ENCODE data around the gene RAB3C.

The RAB3C gene

DNA sequence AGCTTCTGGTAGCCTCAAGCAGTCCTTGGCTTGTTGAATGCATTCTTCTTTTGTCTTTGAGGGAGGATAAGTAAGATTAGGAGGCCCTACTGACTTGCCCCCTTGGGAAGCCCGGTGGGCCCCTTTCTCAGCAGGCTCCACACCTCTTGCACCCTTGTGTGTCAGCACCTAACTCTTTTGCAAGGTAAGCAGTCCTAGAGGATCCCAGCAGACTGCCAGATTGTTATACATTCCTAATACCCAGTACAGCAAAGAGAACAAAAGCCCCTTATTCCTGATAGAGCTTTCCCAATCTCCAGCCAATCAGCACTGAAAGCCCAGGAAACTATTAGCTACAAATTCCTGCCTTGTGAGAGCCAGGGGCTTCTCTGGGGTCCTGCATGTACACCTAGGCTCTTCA, 152.8 kb downstream of the RAB3C start:
- DNase-seq (ENCODE audit: low read depth), result no peak

DNA sequence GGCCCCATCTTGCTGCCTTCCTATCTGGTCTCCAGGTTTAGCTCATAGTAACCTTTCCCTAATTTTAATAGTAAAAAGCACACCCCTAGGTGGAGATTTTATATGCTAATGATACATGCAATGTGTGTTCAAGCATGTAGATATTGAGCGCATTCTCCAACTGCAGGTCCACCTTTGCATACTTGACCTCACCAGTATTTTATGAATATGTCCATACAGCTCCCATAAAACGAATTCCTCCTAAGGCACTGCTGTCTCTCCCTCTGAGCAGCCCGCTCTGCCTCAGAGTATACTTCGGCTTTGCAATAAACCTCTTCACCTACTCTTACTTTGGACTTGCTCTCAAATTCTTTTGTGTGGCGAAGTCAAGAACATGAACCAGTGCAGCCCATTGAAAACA, 153.3 kb downstream of the RAB3C start:
- no peak for DNase-seq (ENCODE audit: low read depth)

DNA sequence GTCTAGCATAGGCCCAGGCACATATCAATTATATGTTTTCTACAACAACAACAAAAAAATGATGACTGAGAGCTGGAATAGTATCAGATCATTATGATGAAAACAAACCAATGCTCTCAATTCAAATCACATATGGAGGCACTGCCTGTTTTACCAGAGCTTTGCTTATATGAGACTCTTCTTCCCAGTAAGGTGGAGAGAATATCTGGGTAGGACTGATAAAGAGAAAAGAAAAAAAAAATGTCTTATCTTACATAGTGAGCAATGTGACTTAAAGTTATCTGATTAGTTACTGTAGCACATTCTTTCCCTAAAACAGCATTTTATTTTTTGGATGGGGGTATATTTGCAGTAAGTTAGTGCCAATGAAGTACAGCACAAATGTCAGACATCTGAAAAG, 154.8 kb downstream of the RAB3C start:
- DNase-seq (ENCODE audit: low read depth), result no peak

DNA sequence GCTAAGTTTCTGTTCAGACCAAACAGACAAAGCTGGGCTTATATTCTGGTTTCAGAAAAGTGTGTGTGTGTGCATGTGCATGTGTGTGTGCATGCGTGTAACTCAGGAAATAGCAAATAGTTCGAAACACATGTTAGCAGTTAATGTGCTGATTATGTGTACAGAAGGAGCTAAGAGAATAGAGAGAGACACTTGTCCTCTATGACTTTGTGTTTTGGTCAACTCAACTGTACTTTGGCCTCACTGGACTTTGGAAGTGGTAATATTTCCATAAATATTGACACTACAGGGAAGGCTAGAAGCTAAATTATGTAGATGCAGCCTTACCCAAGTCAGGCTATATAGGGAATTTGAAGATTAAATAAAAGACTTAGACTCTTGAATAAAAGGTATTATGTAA, 155.5 kb downstream of the RAB3C start:
- no peak for DNase-seq (ENCODE audit: low read depth)

DNA sequence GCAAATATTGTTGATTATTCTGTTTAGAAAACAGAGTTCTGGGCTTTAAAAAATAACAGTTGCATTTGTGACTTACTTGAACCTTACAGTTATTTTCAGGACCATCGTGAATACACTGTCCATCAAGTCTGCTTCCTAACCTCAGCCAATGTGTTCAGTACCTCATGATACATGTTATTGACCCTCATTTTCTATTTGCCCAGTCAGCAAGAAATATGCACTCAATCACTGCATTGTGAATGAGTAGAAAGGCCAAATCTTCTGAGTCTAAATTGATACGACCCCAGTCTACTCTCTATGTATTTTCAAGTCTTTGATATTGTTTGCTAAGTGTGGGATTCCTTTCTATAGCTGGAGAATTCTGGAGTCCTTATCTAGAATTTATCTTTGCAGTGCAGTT, 156.2 kb downstream of the RAB3C start:
- no peak for DNase-seq (ENCODE audit: low read depth)

DNA sequence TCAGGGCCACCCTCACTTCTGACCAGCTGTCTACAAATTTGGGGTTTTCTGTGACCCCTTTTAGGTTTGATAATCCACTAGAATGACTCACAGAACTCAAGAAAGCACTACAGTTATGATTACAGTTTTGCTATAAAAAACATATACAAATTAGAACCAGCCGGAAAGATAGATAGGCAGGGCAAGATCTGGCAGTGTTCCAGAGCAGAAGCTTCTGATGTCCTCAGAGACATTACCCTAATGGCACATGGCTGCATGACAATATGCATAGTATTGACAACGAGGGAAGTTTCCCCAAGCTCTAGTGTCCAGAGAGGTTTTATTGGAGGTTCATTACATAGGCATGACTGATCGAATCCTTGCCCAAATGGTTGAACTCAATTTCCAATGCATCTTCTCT, 158.1 kb downstream of the RAB3C start:
- no peak for DNase-seq (ENCODE audit: low read depth)

DNA sequence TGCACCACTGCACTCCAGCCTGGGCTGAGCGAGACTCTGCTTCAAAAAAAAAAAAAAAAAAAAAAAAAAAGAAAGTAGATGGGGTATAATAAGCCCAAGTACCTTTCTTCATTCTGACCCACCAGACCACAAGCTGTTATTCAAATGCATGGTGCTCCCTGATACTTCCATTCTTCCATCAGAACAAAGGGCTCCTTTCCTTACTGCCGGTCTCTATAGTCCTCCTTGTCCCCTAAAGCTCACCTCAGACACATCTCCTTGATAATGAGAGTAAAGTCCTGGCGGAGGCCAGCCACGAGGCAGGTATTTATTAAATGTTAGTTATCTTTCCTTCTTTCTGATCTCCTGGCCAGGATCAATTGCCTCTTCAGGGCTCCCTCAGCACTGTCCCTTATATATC, 162.5 kb downstream of the RAB3C start:
- DNase-seq (ENCODE audit: low read depth), result no peak

DNA sequence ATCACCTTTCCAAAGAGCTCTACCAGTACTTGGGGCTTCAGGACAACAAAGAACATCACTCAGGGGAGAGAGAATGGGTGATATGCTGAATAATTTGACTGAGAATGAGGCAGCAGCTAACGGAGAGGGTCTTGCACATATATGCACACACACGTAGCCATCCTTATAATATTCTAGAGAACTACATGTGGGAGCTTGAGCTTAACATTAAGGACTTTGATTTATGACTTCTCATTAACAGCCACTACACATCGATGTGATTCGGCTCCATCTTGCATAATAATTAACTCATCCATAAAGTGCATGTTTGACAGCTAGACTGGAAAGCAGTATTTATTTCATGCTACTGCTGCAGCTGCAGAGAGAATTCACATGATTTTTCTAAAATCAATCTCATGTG, 163.4 kb downstream of the RAB3C start:
- no peak for DNase-seq (ENCODE audit: low read depth)

DNA sequence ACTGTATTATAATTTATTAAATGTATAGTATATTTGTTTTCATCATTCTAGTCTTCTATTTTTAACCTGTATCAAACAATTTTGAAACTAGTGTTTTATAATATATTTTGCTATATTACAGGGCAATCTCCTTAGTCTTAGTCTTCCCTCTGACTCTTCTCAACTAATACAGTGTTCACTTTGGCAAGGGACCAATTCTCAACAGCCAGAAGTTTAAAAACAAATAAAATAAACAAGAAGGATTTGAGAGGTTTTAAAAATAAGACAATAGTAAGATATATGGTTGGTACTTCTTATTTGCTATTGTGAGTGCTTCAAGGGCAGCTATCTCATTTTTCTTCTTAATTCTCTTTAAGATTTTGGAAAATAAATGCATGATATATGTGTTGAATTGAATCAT, 167.2 kb downstream of the RAB3C start:
- DNase-seq (ENCODE audit: low read depth), result no peak

DNA sequence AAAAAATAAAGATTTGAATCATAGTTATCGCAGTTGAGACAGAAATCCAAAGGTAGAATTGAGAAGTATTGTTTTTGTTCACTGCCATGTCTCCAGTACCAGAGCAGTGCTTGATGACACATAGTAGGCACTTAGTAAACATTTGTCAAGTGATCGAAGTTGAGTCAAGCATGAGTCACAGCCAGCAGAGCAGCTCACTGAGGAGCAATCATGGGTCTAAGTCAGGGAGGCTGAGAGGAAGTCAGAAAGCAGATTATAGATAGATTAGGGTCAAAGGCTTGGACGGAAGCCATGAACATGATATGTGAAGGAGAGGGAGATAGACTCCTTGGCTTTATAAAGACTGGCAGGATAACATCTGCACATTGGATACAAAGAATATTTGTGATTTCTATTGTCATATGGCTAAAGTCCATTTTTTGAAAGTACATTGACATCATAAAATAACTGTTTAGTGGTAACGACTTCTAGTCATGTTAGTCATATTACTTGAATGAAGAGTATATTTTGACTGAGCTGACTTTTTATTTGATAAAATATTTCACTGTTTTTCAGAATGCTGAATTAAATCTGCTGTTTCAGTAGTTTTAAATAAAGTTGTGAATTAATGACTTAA, 168.5 kb downstream of the RAB3C start:
- peak; percentile 12 for DNase-seq (ENCODE audit: low read depth)

DNA sequence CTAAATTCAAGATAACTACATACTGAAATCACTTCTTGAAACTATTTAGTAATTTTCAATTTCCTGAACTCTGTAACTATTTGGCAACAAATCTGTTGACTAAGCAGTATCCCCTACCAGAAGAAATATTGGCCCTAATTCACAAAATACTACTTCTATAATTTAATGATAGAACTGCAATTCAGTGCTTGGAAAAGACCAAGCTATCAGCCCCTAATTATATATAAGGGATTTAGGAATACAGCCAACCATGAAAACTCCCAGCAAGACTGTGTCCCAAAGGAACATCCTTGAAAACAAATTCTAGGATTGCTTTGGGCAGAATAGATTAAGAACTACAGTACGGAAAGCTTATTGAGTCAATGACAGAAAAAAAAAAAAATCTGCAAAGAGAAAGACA, 169.2 kb downstream of the RAB3C start:
- no peak for DNase-seq (ENCODE audit: low read depth)

DNA sequence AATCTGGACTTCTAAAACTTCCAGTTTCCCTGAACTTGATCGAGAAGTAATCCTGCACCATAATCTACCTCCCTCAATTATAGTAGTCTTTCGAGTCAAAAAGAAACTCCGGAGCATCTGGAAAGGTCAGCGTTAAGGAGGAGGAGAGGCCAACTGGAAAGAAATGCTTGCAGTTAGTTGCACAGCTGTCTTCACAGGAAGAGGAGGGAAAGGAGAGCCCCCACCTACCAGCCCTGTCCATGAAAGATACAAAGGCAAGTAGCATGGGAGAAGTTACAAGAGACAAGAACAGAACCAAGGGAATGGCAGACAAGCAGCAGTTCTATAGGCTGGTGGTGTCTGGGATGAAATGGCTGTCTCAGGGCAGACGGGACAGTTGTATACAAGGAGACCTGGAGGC, 170.6 kb downstream of the RAB3C start:
- no peak for DNase-seq (ENCODE audit: low read depth)

DNA sequence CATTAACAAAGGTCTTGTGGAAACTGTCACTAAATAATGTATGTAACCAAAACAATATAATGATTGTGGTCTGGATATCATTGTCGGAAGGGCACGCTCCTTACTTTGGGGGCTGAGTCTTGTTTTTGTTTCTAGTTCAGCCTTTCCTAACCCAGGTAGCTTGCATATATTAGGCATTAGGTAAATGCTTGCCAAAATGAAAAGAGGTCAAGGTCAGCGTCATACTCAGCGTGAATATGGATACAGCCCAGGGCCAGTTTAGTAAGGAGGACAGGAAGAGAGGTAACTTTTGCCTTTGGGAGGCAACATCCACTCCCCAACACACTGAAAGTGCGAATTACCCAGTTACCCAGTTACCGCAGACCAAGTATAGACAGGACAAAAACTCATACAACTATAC, 171.4 kb downstream of the RAB3C start:
- no peak for DNase-seq (ENCODE audit: low read depth)

DNA sequence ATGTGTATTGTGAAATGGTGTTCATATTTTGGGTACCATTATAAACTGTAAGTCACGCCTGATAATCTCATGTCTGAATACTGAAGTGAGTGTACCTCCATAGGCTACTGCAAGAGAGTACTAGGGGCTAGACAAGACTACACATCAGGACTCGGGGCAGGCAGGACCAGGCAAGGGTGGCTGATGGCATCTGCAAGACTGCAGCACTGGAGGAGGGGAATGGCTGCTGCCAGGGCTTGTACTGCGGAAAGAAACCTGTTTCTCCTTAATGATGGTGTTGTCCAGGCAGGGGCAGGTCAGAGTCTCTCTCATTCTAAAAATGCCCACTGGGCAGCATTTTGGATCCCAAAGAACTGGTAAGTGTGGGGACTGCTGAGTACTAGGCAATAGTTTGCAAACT, 172.5 kb downstream of the RAB3C start:
- no peak for DNase-seq (ENCODE audit: low read depth)

DNA sequence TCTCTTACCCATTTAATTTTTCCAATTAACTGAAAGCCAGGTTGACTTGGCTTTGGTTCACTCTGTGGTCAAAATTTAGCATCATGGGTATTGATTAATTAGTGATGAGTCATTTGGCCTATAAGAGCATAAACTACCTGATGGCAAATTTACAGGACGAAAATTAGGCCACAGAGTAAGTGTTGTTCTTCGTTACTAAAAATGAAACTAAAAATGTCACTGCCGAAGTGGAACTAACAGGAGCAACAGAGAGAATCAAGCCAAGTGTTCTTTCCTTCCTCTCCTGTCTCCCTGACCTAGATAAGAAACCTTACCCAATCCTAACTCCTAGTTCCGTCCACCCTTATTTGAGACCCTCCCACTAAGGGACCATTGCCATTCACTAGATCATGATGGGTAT, 176.9 kb downstream of the RAB3C start:
- no peak for DNase-seq (ENCODE audit: low read depth)

DNA sequence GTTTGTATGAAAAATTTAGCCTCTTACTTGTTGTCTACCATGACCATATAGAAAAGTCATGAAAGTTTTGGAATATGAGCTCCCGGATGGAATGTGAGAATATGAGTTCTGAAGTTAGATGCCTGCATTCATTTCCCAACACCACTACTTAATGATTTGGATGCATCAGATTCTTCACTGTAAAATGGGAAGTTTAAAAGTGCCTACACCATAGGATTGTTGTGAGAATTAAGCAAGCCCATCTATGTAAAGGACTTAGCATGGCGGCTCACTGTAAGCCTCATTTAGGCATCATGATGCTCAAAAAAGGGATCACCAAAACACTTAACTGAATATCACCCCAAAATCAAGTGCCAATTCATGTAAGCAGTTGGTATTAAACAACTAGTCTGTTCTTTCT, 177.3 kb downstream of the RAB3C start:
- no peak for DNase-seq (ENCODE audit: low read depth)

DNA sequence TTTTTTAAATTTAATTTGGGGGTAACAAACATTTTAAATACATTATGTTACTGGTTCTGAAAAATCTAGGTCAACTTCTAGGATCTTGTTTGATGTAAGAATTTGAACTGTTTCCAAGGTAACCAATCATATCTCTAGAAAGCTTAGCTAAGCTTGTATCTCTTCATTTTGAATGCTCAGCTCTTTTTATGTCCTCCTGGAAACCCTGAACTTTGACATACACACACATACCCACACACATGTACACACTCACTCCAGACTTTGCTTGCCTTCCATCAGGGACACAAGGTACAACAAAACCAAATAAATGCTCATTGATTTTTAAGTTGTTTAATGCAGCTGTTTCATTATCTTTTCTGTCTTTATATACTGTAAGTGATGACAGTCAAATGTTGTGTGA, 178.5 kb downstream of the RAB3C start:
- no peak for DNase-seq (ENCODE audit: low read depth)

DNA sequence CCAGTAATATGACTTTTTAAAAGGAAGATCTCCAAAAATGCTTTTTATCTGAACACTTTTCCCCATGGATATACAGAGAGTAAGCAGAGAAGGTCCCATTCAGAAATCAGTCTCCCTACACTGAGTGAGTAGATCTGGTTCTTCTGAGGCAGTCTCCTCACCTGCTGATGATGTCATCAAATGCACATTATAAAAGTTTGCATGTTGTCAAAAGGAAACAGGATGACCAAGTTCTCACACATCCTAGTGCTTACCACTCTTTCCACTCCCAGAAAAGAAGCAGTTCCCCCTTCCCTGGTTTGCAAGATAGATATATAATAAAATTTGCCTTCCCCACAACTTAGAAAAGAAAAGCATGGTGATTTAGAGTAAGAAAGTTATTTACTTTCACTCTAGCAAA, 180.5 kb downstream of the RAB3C start:
- DNase-seq (ENCODE audit: low read depth), result no peak

DNA sequence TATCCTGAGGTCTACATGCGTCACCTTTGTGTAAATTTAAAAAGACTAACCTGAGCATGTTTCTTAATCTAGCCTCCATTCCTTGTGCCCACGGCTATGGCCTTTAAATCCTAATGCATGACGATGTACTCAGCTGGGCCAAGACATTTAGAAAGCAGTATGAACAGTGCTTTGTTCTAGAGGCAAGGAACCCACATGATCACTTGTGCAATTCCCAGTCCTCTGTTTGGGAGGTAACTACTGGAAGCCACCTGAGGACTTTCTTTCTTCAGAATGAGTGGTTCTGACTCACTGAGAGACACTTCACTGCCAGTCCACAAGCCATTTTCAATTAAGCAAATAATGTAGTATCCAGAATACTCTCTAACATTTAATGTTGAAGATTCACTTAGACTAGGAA, 181.3 kb downstream of the RAB3C start:
- no peak for DNase-seq (ENCODE audit: low read depth)

DNA sequence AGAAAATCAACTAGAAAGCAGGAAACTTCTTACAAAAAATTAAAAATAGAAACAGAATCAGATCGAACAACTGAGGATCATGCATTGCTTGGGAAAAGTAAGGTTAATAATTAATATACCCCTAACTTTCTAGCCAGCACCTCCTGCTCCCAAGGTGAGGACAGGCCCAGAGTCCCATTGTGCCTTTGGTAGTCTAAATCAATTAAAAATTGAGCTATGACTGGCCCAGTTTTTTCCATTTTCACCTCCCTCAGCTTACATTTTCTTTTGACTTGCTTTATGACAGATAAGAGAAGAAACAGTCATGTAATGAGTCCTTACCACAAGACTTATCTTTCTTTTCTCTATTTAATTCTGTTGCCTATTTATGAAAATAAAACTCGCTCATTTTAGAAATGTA, 182.2 kb downstream of the RAB3C start:
- DNase-seq (ENCODE audit: low read depth), result no peak

DNA sequence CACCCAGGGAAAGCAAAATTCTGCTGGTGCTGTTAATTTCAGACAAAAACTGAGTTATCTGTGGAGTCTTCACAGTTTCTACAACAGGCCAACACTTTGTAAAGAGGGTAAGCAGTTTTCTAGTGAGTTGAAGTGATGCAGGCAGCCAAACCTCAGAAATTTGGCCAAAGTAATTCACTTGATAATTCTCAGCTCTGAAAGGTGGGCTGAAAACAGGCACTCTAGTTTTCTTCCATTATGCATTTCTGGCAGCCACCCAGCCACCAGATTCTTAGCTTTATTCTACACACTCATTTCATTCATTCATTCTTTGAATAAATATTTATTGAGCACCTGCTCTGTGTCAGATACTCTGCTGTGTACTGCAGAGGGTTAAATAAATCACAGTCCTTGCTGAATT, 184.2 kb downstream of the RAB3C start:
- DNase-seq (ENCODE audit: low read depth), result no peak

DNA sequence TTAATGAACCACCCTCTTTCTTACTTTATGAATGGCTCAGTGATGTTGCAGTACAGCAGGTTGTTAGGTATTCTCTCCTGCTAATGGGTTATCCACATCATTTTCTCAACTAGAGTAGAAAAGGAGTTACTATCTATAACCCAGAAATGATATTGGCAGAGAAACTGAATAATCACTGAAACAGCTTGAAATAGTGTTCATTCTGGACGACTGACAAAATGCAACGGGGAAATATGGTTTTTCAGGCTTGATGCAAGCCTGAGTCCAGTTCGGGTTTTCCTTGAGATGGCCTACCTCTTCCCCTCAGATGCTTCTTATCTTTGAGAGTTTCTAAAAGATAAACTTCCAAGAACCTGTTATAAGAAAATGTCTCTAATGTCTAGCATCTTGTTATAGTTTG, 187.3 kb downstream of the RAB3C start:
- no peak for DNase-seq (ENCODE audit: low read depth)

DNA sequence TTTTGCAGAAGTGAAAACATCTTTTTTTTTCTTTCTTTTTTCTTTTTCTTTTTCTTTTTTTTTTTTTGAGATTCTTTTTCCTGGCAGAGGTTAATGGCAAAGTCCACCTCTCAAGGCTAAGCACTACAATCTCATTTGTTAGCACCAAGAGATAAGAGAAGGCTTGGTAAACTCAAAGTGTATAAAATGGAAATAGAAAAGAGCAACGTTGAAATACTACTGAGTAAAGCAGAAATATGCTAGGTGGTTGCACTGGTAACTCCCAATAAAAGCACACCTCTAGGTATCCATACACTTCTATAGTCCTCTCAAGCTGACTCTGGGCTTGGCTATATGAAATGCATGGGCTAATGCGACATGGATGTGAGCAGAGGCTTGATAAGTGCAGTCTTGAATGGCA, 188.9 kb downstream of the RAB3C start:
- no peak for DNase-seq (ENCODE audit: low read depth)

DNA sequence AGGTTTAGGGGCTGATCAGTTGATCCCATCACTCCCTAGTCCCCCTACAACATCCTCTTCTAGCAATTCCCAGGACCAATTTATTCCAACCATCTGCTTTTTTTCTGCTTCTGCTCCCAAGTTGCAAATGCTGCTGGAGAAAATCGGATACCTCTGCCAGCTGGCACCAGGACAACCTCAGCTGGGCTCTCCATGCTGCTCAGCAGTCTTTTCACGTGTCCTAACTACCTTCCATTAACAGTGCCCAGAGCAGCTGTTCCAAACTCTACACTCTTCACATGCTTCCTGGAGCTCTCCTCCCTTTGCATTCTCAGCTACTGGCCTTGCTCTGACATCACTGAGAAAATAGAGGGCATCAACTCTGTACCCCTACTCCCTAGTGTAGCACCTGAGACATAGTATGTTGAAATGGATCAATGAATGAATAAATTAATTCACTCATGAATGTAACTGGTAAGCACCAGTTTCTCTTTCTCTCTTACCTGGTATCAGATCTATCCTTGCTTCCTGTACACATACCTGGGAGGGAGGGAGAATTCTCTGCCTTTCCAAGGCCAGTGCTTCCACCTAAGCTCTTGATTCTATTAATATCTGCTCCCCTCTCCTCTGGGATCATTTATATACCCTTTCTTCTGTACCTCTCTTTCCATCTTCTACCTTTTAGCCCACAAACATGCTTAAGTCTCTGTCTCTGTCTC, 191.0 kb downstream of the RAB3C start:
- DNase-seq (ENCODE audit: low read depth), result no peak

Measured in EH (cell line).